GM18861 (cell line): Measurements from ENCODE around the gene MRPL57.
"Not testable (repeated sequence)": the region's sequence is repeated elsewhere in the genome, so short reads cannot be mapped to it uniquely, and the experiment has no call there.

Experiments used
- ATAC-seq: cut with Tn5 transposase; IDR thresholded peaks from one replicate; pipeline ENCODE4 v1.9.1; 2021; ENCODE audit not compliant: unreplicated experiment

Gene MRPL57

DNA sequence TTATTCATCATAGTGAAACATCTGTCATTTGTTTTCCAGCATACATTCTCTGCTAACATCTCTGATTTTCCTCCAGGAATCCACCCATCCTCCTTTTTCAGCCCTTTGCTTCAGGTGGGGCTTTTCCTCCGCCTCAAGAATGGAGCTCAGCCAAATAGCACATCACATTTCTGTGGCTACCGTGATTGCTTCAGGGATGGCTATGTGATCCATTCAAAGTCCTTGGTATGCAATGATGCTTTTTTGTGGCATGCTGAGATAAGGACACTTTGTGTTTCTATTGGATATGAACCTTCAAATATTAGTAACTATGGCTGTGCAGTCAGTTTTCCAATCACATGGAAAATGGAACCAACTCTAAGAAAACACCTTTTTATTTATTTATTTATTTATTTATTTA is 18.3 kb downstream of the MRPL57 start:
- ATAC-seq, result not testable (repeated sequence)

DNA sequence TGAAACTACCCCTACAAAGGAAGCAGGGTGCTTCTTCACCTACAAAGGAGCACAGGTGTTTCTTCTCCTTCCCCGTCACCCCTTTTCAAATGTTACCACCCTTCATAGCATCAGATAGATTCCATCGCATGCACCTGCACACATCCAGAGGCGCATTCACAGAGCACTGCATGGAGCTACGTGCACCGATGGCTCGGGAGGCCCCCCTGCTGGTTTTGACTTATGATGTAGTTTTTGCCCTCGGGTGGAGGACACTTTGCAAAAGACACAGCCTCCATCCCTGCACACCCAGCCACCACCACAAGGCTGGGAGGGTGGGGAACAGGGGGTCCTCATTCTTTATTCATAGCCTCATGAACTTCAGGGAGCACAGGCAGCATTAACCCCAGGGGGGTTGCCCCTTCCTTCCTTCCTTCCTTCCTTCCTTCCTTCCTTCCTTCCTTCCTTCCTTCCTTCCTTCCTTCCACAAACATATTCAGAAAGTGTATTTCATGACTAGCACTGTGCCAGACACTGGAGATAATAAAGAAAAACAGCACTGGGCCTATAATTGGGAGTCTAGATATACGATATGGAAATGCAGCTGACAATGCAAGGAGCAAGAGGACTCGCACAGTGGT is 21.3 kb downstream of the MRPL57 start:
- not testable (repeated sequence) for ATAC-seq

DNA sequence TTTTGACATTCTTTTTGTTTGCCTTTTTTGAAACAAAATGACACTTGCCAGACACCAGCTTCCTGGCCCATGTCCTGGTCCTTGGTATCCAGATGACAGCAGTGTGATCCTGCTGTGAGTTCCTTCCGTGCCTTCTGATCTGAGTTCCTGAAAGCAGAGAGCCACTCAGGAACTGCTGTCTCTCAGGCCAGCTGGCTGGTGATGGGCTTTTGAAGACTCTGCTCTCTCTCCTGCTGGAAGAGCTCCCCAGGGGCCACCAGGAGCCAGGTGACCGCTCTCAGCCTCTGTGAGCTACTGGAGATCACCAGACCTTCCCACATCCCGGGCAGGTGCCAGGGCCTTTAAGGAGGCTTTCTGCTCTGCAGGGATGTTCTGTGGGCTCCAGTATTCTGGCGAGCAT is 21.9 kb downstream of the MRPL57 start:
- not testable (repeated sequence) for ATAC-seq

DNA sequence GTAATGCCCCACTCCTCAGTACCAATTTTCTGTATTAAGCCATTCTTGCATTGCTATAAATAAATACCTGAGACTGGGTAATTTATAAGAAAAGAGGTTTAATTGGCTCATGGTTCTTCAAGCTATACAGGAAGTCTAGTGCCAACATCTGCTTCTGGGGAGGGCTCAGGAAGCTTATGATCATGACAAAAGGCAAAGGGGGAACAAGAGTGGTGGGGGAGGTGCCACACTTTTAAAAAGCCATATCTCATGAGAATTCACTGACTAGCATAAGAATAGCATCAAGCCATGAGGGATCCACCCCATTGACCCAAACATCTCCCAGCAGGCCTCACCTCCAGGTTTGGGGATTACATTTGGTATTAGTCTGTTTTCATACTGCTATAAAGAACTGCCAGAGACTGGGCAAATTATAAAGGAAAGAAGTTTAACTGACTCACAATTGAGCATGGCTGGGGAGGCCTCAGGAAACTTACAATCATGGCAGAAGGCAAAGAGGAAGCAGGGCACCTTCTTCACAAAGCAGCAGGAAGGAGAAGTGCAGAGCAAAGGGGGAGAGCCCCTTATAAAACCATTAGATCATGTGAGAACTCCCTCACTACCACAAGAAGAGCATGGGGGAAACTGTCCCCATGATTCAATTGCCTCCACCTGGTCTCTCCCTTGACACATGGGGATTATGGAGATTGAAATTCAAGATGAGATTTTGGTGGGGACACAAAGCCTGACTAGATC is 25.2 kb downstream of the MRPL57 start:
- ATAC-seq, result not testable (repeated sequence)

DNA sequence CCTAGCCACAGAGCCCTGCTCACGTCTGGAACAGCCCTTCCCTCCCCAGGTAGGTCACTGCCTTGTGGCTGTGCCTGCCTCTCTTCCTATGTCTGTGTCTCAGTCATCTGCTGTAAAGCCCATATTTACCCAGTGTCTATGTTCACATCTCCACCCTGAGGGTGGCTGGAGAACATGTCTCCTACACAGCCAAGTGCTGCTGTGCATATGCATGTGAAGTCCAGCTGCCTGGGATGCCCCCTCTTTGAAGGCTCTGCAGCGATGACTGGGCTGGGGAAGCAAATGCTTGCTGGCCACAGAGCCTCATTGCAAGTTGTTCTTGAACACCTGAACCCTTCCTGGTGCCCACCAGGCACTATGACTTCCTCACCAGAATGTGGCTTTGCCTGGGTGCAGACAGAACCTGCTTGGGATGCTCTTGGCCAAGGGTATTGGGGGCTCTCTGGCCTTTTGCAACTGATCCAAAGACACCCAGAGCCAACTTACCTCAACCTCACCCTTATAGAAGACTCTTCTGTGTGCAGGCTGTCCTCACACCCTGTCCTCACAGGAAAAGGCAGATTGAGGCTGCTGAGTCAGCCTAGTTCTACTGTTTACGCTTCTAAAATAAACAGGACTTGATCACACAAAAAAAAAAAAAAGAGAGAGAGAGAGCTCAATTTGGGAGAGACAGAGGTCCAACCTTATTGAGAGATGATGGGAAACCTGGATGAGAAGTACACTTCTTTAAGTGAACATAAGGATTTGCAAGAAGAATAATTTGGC is 26.5 kb downstream of the MRPL57 start:
- ATAC-seq, result no peak

DNA sequence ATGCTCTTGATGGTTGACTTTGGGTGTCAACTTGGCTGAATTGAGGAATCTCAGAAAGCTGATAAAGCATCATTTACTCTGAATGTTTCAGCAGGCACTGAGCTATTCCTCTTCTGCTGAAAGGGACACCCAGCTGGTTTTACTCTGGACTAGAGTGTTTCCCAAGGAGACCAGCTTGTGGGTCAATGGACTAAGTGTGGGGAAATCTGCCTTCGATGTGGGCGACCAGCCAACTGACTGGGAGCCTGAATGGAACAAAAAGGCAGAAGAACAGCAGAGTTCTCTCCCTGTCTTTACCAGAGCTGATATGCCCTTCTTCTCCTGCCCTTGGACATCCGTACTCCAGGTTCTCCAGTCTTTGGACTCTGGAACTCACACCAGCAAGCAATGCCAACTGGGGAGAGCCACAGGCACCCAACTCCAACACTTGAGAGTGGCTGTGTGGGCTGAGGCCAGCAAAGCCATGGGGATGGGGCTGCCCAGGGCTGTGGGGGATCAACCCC is 32.2 kb downstream of the MRPL57 start:
- no peak for ATAC-seq

DNA sequence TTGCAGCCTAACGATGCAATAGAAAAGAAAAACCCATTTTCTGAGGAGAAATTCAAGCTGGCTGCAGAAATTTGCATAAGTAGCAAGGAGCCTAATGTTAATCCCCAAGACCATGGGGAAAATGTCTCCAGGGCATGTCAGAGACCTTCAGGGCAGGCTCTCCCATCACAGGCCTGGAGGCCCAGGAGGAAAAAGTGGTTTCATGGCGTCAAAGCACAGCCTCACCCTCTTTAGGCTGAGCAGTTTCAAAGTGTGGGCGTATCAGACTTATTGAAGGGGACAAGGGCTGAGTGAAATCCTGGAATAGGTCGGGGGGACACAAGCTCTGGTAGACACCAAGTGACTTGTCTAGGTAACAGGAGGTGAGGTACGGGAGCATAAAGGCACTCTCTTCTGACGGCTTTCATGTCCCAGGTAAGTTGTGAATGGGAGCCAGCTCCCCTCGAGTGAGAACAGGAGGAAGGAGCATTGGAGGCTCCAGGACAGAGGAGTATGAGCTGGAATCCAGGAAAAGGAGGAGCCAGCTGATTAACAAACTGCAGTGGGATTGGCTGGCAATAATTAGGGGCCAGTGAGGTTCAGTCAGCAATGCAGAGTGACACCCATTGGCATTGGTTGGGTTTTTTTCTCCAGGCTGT is 35.8 kb downstream of the MRPL57 start:
- no peak for ATAC-seq

DNA sequence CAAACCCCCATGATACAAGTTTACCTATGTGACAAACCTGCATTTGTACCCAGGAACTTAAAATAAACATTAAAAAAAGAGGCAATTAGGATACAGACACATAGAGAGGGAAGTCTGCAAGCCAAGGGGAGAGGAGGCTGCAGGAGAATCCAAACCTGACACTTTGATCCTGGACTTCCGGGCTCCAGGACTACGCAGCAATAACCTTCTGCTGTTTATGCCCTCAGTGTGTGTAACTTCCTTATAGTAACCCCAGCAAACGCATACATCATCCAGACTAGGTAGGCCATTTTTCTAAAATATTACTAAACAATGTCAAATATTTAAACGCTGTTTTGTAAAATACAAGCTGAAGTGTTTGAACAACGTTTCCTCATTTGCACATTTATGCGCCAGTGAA is 39.0 kb downstream of the MRPL57 start:
- not testable (repeated sequence) for ATAC-seq

DNA sequence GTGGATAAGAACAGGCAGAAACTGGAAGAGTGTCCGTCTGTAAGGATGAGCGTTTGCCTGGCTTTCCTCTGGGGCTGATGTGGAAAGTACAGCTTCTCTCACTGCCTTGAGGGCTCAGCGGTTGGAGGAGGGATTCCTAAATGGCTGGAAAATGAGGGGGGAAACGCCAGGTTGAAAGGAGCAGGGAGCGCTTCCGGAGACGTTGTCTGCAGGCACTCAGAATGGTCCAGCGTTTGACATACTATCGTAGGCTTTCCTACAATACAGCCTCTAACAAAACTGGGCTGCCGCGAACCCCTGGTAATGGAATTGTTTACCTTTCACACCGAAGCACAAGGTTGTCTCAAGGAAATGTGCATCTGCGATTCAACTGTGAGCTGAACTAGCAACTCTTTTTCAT is 39.9 kb downstream of the MRPL57 start:
- ATAC-seq, result no peak

DNA sequence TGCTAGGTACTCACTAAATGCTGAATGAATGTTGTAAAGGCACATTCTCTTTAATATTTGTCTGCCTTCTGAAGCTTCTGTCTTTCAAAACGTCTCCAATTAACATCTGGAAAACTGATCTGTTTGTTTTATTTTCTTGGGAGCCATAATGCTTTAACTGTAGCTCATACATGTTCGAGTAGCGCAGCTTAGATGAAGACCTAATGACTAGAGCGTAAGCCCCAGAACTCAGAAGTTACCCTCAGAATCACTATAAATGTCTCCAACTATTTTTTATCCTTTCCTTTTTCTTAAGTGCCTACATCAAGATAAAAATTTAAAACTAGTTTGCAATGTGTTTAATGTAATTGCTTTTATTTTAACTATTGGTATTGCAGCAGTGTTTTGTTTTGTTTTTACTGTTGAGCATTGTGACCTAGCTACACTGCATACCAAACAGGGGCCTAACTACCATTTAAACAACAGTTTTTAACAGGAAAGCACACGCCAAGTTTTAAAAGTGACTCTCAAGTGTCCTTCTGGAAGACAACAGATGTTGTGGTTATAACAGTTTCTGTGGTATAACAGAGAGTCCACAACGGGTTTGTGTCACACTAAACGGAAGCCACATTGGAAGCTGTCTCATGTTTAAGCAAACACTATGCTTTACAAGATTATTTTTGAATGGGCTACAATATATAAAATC is 42.0 kb downstream of the MRPL57 start:
- peak; percentile 97 for ATAC-seq

DNA sequence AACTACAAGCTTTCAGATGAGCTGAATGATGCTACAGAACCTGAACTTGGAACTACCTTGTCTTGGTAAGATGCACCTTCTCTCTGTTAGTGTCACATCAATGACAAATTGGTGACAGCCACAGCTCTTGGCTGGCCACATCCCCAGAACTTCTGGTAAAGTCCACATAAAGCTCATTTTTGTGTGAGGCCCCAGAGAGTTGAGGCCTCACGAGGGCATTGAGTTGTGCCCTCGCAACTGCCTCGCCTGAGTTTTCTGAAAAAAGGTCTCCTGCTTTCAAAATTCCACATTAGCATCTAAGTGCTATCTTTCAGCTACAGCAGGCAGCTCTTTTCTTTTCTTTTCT is 42.6 kb downstream of the MRPL57 start:
- ATAC-seq, result no peak

DNA sequence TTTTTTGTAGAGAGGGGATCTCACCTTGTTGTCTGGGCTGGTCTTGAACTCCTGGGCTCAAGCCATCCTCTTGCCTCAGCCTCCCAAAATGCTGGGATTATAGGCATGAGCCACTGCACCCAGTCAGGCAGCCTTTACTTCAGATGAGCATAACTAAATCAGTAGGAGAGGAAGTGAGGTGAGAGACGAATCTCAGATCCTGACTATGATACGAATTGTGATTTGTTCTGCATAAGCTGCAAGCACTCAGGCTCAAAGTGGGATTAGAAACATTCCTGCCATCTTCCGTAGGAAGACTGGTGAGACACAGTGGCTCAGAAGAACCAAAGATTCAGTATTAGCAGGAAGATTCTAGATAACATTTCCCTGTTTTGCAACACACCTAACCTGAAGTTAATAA is 43.3 kb downstream of the MRPL57 start:
- not testable (repeated sequence) for ATAC-seq

DNA sequence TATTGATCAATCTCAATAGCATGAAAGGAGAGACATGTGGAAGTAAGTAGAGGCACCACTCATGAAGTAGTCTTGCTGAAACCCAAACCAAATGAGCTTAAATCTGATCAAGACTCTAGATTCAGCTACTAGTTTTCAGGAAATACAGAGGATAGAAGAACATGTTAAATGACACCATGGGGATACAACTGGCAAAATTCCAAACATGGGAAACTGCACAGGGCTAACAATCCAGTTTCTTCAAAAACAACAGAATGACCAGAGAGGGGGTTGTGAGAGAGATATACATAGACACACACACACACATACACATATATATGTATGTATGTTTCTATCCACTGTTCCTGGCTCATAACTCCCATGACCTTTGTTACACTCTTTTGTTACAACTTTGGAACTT is 44.8 kb downstream of the MRPL57 start:
- ATAC-seq, result no peak

DNA sequence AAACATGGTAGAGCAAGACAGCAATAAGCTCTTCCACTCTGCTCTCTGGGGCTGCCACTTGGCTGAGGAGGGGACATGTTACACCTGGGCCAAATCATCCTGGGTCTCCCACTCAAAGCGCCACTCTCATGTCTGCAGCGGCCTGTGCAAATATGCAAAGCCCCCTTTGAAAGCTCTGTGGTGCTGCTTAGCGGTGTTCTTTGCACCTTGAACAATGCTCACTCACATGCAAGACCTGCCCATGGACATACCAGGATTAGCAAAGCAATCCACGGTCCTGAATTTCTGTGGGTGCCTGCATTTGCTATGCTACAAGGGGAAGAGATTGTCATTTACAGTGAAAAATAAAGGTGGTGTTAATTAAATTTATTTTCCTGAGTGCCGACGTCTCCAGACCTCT is 48.6 kb downstream of the MRPL57 start:
- no peak for ATAC-seq

DNA sequence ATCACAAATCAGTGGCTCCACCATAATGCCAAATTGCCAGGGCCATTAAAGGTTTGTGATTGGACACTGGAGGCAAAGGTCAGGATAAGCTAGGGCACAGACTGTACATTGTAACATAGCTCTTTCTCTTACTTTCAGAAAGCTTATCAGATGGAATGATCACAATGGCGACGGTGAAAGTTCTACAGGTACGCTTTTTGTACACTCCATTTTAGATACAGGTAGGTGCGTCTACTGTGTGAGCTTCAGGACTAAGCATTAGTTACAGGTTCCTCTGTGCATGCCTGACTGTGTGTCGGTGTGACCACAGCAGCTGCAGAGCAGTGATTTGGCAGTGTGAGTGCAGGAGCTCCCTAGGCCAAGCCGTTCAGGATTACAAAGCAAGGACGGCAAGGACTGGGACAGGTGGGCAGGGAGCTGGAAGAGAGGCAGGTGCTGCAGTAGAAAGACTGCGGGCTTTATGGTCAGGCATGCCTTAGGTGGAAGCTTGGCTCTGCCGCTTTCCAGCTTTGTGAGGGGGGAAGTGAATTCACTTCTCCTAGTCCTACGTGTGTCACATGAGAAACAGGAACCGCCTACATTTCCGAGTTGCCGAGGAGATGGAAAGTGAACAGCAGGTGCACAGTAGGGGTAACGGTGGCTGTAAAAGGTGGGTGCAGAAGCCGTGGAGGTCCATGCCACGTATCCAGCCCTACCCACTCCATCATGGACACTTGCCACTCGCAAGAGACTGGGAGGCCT is 49.6 kb downstream of the MRPL57 start:
- no peak for ATAC-seq

DNA sequence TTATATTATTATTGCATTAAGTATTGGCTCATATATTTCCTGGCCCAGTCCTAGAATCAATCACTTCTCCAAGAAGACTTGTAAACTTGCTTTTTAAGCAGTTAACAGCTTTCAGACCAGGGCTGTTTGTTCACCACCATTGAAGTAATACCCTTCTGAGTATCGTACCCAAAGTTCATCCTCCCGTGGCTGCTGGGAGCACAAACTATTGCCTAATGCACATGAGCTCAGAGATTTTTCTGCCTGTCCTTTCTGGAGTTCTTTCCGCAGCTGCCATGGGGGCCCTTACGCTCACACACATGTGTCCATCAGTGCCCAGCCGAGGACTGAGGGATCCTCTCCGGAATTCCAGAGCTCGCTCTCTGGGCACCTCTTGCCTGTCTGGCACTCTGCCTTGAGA is 51.5 kb downstream of the MRPL57 start:
- ATAC-seq, result no peak
